CD4-positive, alpha-beta memory T cell (primary cell): ENCODE data around the gene BBS7. TPM values are rescaled to one million over a fixed set of nuclear protein-coding genes. Genes with fewer than 3 reads are reported as not detected.

Source experiments
- CTCF ChIA-PET: fragments of 350-600 bp; sonication (Branson Sonifier 250); formaldehyde crosslinking; loops from one replicate; lab custom pipeline; 2021; ENCODE audit warnings: inconsistent platforms; ENCODE audit not compliant: partially characterized antibody; lab: Charles Lee
- POLR2A ChIA-PET: fragments of 350-600 bp; sonication (Branson Sonifier 250); formaldehyde crosslinking; loops from one replicate; lab custom pipeline; 2021; ENCODE audit not compliant: partially characterized antibody; lab: Charles Lee
- DNase-seq, 5 donors: peaks; one replicate each; pipeline versions ENCODE4 v3.0.0 to v3.0.0-alpha.2; 2020 to 2022; ENCODE audit warnings: mixed read lengths in 1 of 5
- H3K27ac ChIP-seq: one replicate; pipeline ENCODE4 v1.7.0; 2013; ENCODE audit warnings: low read depth, low read length
- H3K27me3 ChIP-seq: 2 replicates; pipeline ENCODE4 v1.7.0; 2013; ENCODE audit warnings: mild to moderate bottlenecking, low read length, moderate library complexity; ENCODE audit not compliant: insufficient read depth
- H3K36me3 ChIP-seq: 2 replicates; pipeline ENCODE4 v1.7.0; 2013; ENCODE audit warnings: mild to moderate bottlenecking, low read length, moderate library complexity; ENCODE audit not compliant: insufficient read depth
- H3K4me1 ChIP-seq: 2 replicates; pipeline ENCODE4 v1.7.0; 2013; ENCODE audit warnings: mild to moderate bottlenecking, low read length, moderate library complexity; ENCODE audit not compliant: insufficient read depth
- H3K4me3 ChIP-seq, 2 donors: one replicate each; pipeline ENCODE4 v1.7.0; 2013; ENCODE audit warnings: low read length in 2 of 2, mild to moderate bottlenecking in 1 of 2
- H3K9me3 ChIP-seq, 2 donors: one replicate each; pipeline ENCODE4 v1.7.0; 2013; ENCODE audit warnings: low read length in 2 of 2, control low read depth in 1 of 2; ENCODE audit not compliant: control insufficient read depth in 1 of 2
- H3K27ac Mint-ChIP-seq, 7 donors: one replicate each; pipeline ENCODE4 v1.8.0; 2020 to 2021; ENCODE audit warnings: mixed read lengths in 7 of 7, mild to moderate bottlenecking in 6 of 7, inconsistent platforms in 3 of 7, moderate library complexity in 3 of 7
- H3K27me3 Mint-ChIP-seq, 2 donors: one replicate each; pipeline ENCODE4 v1.8.0; 2020 to 2021; ENCODE audit warnings: mixed read lengths in 2 of 2
- H3K36me3 Mint-ChIP-seq, 2 donors: one replicate each; pipeline ENCODE4 v1.8.0; 2020 to 2021; ENCODE audit warnings: mixed read lengths in 2 of 2, inconsistent platforms in 1 of 2, mild to moderate bottlenecking in 1 of 2
- H3K4me1 Mint-ChIP-seq, 4 donors: one replicate each; pipeline ENCODE4 v1.8.0; 2020 to 2021; ENCODE audit warnings: mixed read lengths in 4 of 4, mild to moderate bottlenecking in 1 of 4
- H3K4me3 Mint-ChIP-seq, 8 donors: one replicate each; pipeline ENCODE4 v1.8.0; 2020 to 2021; ENCODE audit warnings: mixed read lengths in 8 of 8, mild to moderate bottlenecking in 7 of 8, moderate library complexity in 6 of 8, inconsistent platforms in 3 of 8
- H3K9me3 Mint-ChIP-seq, 8 donors: one replicate each; pipeline ENCODE4 v1.8.0; 2020 to 2021; ENCODE audit warnings: mixed read lengths in 8 of 8, mild to moderate bottlenecking in 5 of 8, inconsistent platforms in 3 of 8, moderate library complexity in 1 of 8
- intact Hi-C: fragments of 100-400 bp; cut with micrococcal nuclease; formaldehyde crosslinking; loops from one replicate; pipeline ENCODE4 v1.15.1; 2023
- polyA plus RNA-seq, 2 donors: library from polyadenylated mRNA; unstranded; fragments of 300-500 nt; fragmentation: Illumina TruSeq; gene quantifications; one replicate each; pipeline ENCODE4 v1.2.3, GENCODE V29; 2021
- total RNA-seq, 2 experiments: library from RNA; stranded (reverse); gene quantifications; one replicate each; pipeline ENCODE4 v1.2.3, GENCODE V29; 2021

BBS7 gene
- total and polyA plus RNA-seq, 4 experiments from 2014 or later = 5.8 to 10.1 (median 9.2) TPM

- Histone ChIP-seq H3K27ac (no peak overlapping the region), H3K36me3 (no peaks in the 10 kb centered on the region), H3K27me3 (no peaks in the 10 kb centered on the region), H3K9me3 (no peaks in the 10 kb centered on the region), H3K4me1 (no peaks in the 10 kb centered on the region), H3K4me3 (no peak overlapping the region)
- DNase-seq = no peak
- Mint-ChIP-seq H3K4me3 (no peak overlapping the region), H3K27ac (no peak overlapping the region), H3K4me1 (peaks cover 2 to 5% (median 4%) of the 10 kb centered on the region in 4 donors), H3K9me3 (peaks cover 0 to 6% (median 0%) of the 10 kb centered on the region in 8 donors), H3K27me3 (peaks cover 9 to 10% of the 10 kb centered on the region in 2 donors), H3K36me3 (no peaks in the 10 kb centered on the region)
- POLR2A ChIA-PET = no interaction called here
- CTCF ChIA-PET = no interaction called here
- intact Hi-C loops = no loop called here
Measured at GRCh38 chr4:121790976-121791375, 79.3 kb downstream of the BBS7 start.

GRCh38 chr4:121789960-121790829 is 80.1 kb downstream of the BBS7 start:
- CTCF ChIA-PET = no interaction called here
- DNase-seq = no peak
- Mint-ChIP-seq H3K36me3 (peaks cover 0 to 1% of the 10 kb centered on the region in 2 donors), H3K9me3 (peaks cover 0 to 6% (median 0%) of the 10 kb centered on the region in 8 donors), H3K27me3 (peaks cover 14 to 15% of the 10 kb centered on the region in 2 donors), H3K27ac (no peak overlapping the region), H3K4me1 (peaks cover 0 to 2% (median under 1%) of the 10 kb centered on the region in 4 donors), H3K4me3 (no peak overlapping the region)
- H3K4me3 ChIP-seq = no peak overlapping the region
- H3K36me3 ChIP-seq = no peaks in the 10 kb centered on the region
- no peak overlapping the region for H3K27ac ChIP-seq
- H3K4me1 ChIP-seq = no peaks in the 10 kb centered on the region
- H3K9me3 ChIP-seq = no peaks in the 10 kb centered on the region
- POLR2A ChIA-PET = no interaction called here
- H3K27me3 ChIP-seq = no peaks in the 10 kb centered on the region
- intact Hi-C loops = no loop called here

- Histone ChIP-seq H3K4me3 (no peak overlapping the region), H3K4me1 (no peaks in the 10 kb centered on the region), H3K27ac (no peak overlapping the region), H3K9me3 (no peaks in the 10 kb centered on the region), H3K27me3 (no peaks in the 10 kb centered on the region), H3K36me3 (no peaks in the 10 kb centered on the region)
- CTCF ChIA-PET = no interaction called here
- H3K27ac Mint-ChIP-seq = no peak overlapping the region
- POLR2A ChIA-PET = no interaction called here
- H3K27me3 Mint-ChIP-seq = peaks cover 15 to 18% of the 10 kb centered on the region in 2 donors
- peaks cover 0 to 11% (median 6%) of the 10 kb centered on the region in 8 donors for H3K9me3 Mint-ChIP-seq
- peaks cover 0 to 1% of the 10 kb centered on the region in 2 donors for H3K36me3 Mint-ChIP-seq
- intact Hi-C loops = no loop called here
- peaks cover 0 to under 1% (median 0%) of the 10 kb centered on the region in 4 donors for H3K4me1 Mint-ChIP-seq
- no peak for DNase-seq
- no peak overlapping the region for H3K4me3 Mint-ChIP-seq
Measured at GRCh38 chr4:121789455-121789854, 80.8 kb downstream of the BBS7 start.

- Histone ChIP-seq H3K4me3 (no peak overlapping the region), H3K9me3 (no peaks in the 10 kb centered on the region), H3K27ac (no peak overlapping the region), H3K36me3 (no peaks in the 10 kb centered on the region), H3K4me1 (no peaks in the 10 kb centered on the region), H3K27me3 (no peaks in the 10 kb centered on the region)
- Mint-ChIP-seq H3K4me1 (no peaks in the 10 kb centered on the region), H3K9me3 (peaks cover 0 to 16% (median 9%) of the 10 kb centered on the region in 8 donors), H3K27me3 (peaks cover 17 to 18% of the 10 kb centered on the region in 2 donors), H3K36me3 (peaks cover 0 to 1% of the 10 kb centered on the region in 2 donors), H3K27ac (no peak overlapping the region), H3K4me3 (no peak overlapping the region)
- intact Hi-C loops = no loop called here
- no peak for DNase-seq
- ChIA-PET POLR2A (no interaction called here), CTCF (no interaction called here)
Measured at GRCh38 chr4:121788896-121789295, 81.4 kb downstream of the BBS7 start.

- ChIA-PET CTCF (interaction anchor here (1.0 kb wide), 1 partner anchor 13 kb away, joined by 4 read pairs; no protein-coding TSS in a partner anchor), POLR2A (no interaction called here)
- peaks cover 0 to 1% of the 10 kb centered on the region in 2 donors for H3K36me3 Mint-ChIP-seq
- H3K27ac ChIP-seq = no peak overlapping the region
- no peak overlapping the region for H3K27ac Mint-ChIP-seq
- H3K4me1 Mint-ChIP-seq = no peaks in the 10 kb centered on the region
- H3K4me3 Mint-ChIP-seq = no peak overlapping the region
- H3K27me3 ChIP-seq = no peaks in the 10 kb centered on the region
- H3K9me3 Mint-ChIP-seq = peaks cover 0 to 16% (median 9%) of the 10 kb centered on the region in 8 donors
- no peak overlapping the region for H3K4me3 ChIP-seq
- no peak for DNase-seq
- no peaks in the 10 kb centered on the region for H3K9me3 ChIP-seq
- H3K27me3 Mint-ChIP-seq = peaks cover 23 to 24% of the 10 kb centered on the region in 2 donors
- H3K4me1 ChIP-seq = no peaks in the 10 kb centered on the region
- H3K36me3 ChIP-seq = no peaks in the 10 kb centered on the region
- intact Hi-C loops = no loop called here
Measured at GRCh38 chr4:121786221-121786620, 84.1 kb downstream of the BBS7 start.

- Histone ChIP-seq H3K4me3 (no peak overlapping the region), H3K27me3 (no peaks in the 10 kb centered on the region), H3K36me3 (no peaks in the 10 kb centered on the region), H3K4me1 (no peaks in the 10 kb centered on the region), H3K27ac (no peak overlapping the region), H3K9me3 (no peaks in the 10 kb centered on the region)
- CTCF ChIA-PET = no interaction called here
- Mint-ChIP-seq H3K4me1 (no peaks in the 10 kb centered on the region), H3K27me3 (peaks cover 28 to 29% of the 10 kb centered on the region in 2 donors), H3K36me3 (peaks cover 0 to 1% of the 10 kb centered on the region in 2 donors), H3K4me3 (no peak overlapping the region), H3K27ac (no peak overlapping the region), H3K9me3 (peaks cover 0 to 16% (median 9%) of the 10 kb centered on the region in 8 donors)
- no peak for DNase-seq
- intact Hi-C loops = no loop called here
- POLR2A ChIA-PET = no interaction called here
Measured at GRCh38 chr4:121785479-121785878, 84.8 kb downstream of the BBS7 start.

GRCh38 chr4:121784975-121785374 is 85.3 kb downstream of the BBS7 start:
- intact Hi-C loops = no loop called here

More at GRCh38 chr4:121784975-121785374, 85.3 kb downstream of the BBS7 start:
- no peak overlapping the region for H3K27ac Mint-ChIP-seq
- Histone ChIP-seq H3K27ac (no peak overlapping the region), H3K36me3 (no peaks in the 10 kb centered on the region), H3K27me3 (no peaks in the 10 kb centered on the region), H3K9me3 (no peaks in the 10 kb centered on the region), H3K4me3 (no peak overlapping the region), H3K4me1 (no peaks in the 10 kb centered on the region)
- ChIA-PET POLR2A (no interaction called here), CTCF (no interaction called here)
- H3K9me3 Mint-ChIP-seq = peaks cover 0 to 16% (median 9%) of the 10 kb centered on the region in 8 donors
- H3K4me1 Mint-ChIP-seq = no peaks in the 10 kb centered on the region
- H3K36me3 Mint-ChIP-seq = peaks cover 0 to 1% of the 10 kb centered on the region in 2 donors
- H3K27me3 Mint-ChIP-seq = peaks cover 29 to 32% of the 10 kb centered on the region in 2 donors
- DNase-seq = no peak
- H3K4me3 Mint-ChIP-seq = no peak overlapping the region
